GM12875 (cell line): Measurements from ENCODE around the gene ADAMTS13.

Experiments
- H3K4me3 ChIP-seq: one replicate; pipeline ENCODE4 v1.5.1; 2011; ENCODE audit warnings: low read depth, low read length, control low read depth
- CTCF ChIP-seq: IDR thresholded peaks from 2 replicates; pipeline ENCODE4 v1.5.1; 2011; ENCODE audit warnings: low read depth, mild to moderate bottlenecking, control low read depth, inconsistent platforms, low read length, moderate library complexity, borderline replicate concordance; ENCODE audit not compliant: insufficient read depth

The ADAMTS13 gene

GRCh38 chr9:133378408-133378962, 43.7 kb upstream of the ADAMTS13 start:
- no peak for TF ChIP-seq CTCF

GRCh38 chr9:133379153-133380086, 42.7 kb upstream of the ADAMTS13 start:
- TF ChIP-seq CTCF: no peak
- H3K4me3 ChIP-seq: no peak overlapping the region

More at GRCh38 chr9:133378408-133378962, 43.7 kb upstream of the ADAMTS13 start:
- no peak overlapping the region for H3K4me3 ChIP-seq

- no peak overlapping the region for H3K4me3 ChIP-seq
- no peak for TF ChIP-seq CTCF
Measured at GRCh38 chr9:133380734-133381133, 41.4 kb upstream of the ADAMTS13 start.

- no peak for TF ChIP-seq CTCF
- H3K4me3 ChIP-seq: no peak overlapping the region
Measured at GRCh38 chr9:133382507-133383141, 39.5 kb upstream of the ADAMTS13 start.

- no peak for TF ChIP-seq CTCF
- H3K4me3 ChIP-seq: no peak overlapping the region
Measured at GRCh38 chr9:133383438-133383837, 38.7 kb upstream of the ADAMTS13 start.

- no peak overlapping the region for H3K4me3 ChIP-seq
- no peak for TF ChIP-seq CTCF
Measured at GRCh38 chr9:133384736-133385321, 37.3 kb upstream of the ADAMTS13 start.
